Measurements from ENCODE around the gene BAIAP2.

- TF ChIP-seq MLLT10 (CRISPR knock-in tag; IDR thresholded peaks at IDR 0.05) (no peak), ZBTB39 (CRISPR knock-in tag; IDR thresholded peaks at IDR 0.05) (no peak), CTCF (CRISPR knock-in tag; IDR thresholded peaks at IDR 0.05) (no peak), ZNF816 (CRISPR knock-in tag; IDR thresholded peaks at IDR 0.05; ENCODE audit: borderline replicate concordance) (no peak), BRCA1 (CRISPR knock-in tag; IDR thresholded peaks at IDR 0.05) (no peak), HINFP (CRISPR knock-in tag; IDR thresholded peaks at IDR 0.05; ENCODE audit: low read depth) (no peak), ZFP37 (CRISPR knock-in tag; IDR thresholded peaks at IDR 0.05; ENCODE audit: borderline replicate concordance) (no peak), FOSL2 (CRISPR knock-in tag; IDR thresholded peaks at IDR 0.05) (no peak), ZSCAN20 (CRISPR knock-in tag; IDR thresholded peaks at IDR 0.05; ENCODE audit: borderline replicate concordance) (no peak), ZSCAN30 (CRISPR knock-in tag; IDR thresholded peaks at IDR 0.05) (no peak), ZNF639 (CRISPR knock-in tag; conservative IDR thresholded peaks at IDR 0.05) (no peak), FOXA3 (CRISPR knock-in tag; IDR thresholded peaks at IDR 0.05) (no peak), KAT7 (CRISPR knock-in tag; IDR thresholded peaks at IDR 0.05; ENCODE audit: borderline replicate concordance) (no peak)
These were observed 5.2 kb downstream of the BAIAP2 start for GRCh38 chr17:81039854-81040758.
